Measurements from ENCODE around the gene FRRS1.

GRCh38 chr1:99735852-99736251, 30.6 kb downstream of the FRRS1 start:
- TF ChIP-seq POLR2A (IDR thresholded peaks at IDR 0.05; ENCODE audit: low read depth, low read length) (no peak), POLR2AphosphoS5 (IDR thresholded peaks at IDR 0.05; ENCODE audit: low read depth, low read length) (no peak), TAF1 (IDR thresholded peaks at IDR 0.05; ENCODE audit: borderline replicate concordance, low read depth, low read length) (no peak)
